T-helper 17 cell (primary cell): Measurements from ENCODE around the gene GSDME. TPM values are rescaled to one million over a fixed set of nuclear protein-coding genes. Genes with fewer than 3 reads are reported as not detected.

Experiments
- ATAC-seq: fragments of 150-1000 bp; cut with Tn5 transposase; 2 replicates; pipeline ENCODE4 v1.10.0; 2021; ENCODE audit warnings: mild to moderate bottlenecking, moderate library complexity
- DNase-seq, 3 donors: peaks; one replicate each; pipeline versions ENCODE4 v3.0.0 to v3.0.0-alpha.2; 2020 to 2021
- H3K9me3 ChIP-seq: one replicate; pipeline ENCODE4 v1.7.0; 2013; ENCODE audit warnings: low read length, mild to moderate bottlenecking; ENCODE audit not compliant: control insufficient read depth, poor library complexity, severe bottlenecking
- H3K27ac Mint-ChIP-seq: one replicate; pipeline ENCODE4 v1.8.0; 2022; ENCODE audit warnings: mild to moderate bottlenecking, moderate library complexity, mixed read lengths
- H3K27me3 Mint-ChIP-seq: one replicate; pipeline ENCODE4 v1.8.0; 2022; ENCODE audit warnings: mixed read lengths
- H3K36me3 Mint-ChIP-seq: one replicate; pipeline ENCODE4 v1.8.0; 2022; ENCODE audit warnings: low read depth, mixed read lengths
- H3K4me1 Mint-ChIP-seq: one replicate; pipeline ENCODE4 v1.8.0; 2022; ENCODE audit warnings: mild to moderate bottlenecking, mixed read lengths
- H3K4me3 Mint-ChIP-seq: one replicate; pipeline ENCODE4 v1.8.0; 2022; ENCODE audit warnings: mild to moderate bottlenecking, moderate library complexity, mixed read lengths
- total RNA-seq, 4 donors: library from RNA in 2 of 4; stranded (reverse) in 2 of 4; gene quantifications; one replicate each; pipeline ENCODE4 v1.2.3 and lab custom pipeline; 2022 to 2026

Gene GSDME
- total RNA-seq, 2 donors from 2014 or later: 0.75 TPM; not detected in 1

DNA sequence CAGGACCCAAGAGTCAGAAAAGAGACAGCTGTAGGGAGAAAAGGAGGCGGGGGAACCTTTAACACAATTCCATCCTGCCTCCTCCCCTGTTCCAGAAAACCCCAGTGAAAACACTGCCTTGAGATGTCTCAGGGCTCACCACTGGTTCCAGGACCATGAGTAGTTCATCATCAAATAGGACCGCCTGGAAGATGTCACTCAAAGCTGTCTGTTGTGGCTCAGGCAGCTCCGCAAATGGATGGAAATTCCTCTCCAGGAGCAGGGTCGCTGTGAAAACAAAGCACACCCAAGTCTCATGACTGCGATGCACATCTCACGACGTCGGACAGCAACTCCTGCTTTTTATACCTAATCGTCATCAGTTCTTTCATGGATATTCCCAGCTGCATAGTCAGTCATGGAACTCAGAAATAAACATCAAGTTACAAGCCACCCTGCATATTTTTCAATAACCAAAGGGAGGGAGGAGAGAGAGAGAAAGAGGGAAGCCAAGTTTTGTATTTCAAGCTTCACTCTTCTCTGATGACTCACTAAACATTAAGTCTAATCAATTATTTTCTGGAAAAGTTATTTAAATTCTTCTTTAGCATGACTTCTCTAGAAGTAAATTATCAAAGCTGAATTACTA is 49.2 kb downstream of the GSDME start:
- H3K9me3 ChIP-seq: no peaks in the 10 kb centered on the region
- Mint-ChIP-seq H3K36me3 (no peaks in the 10 kb centered on the region), H3K27me3 (peaks cover 28% of the 10 kb centered on the region), H3K4me3 (no peak overlapping the region), H3K4me1 (peaks cover 7% of the 10 kb centered on the region), H3K27ac (no peak overlapping the region)
- ATAC-seq (no peak), DNase-seq (no peak)

DNA sequence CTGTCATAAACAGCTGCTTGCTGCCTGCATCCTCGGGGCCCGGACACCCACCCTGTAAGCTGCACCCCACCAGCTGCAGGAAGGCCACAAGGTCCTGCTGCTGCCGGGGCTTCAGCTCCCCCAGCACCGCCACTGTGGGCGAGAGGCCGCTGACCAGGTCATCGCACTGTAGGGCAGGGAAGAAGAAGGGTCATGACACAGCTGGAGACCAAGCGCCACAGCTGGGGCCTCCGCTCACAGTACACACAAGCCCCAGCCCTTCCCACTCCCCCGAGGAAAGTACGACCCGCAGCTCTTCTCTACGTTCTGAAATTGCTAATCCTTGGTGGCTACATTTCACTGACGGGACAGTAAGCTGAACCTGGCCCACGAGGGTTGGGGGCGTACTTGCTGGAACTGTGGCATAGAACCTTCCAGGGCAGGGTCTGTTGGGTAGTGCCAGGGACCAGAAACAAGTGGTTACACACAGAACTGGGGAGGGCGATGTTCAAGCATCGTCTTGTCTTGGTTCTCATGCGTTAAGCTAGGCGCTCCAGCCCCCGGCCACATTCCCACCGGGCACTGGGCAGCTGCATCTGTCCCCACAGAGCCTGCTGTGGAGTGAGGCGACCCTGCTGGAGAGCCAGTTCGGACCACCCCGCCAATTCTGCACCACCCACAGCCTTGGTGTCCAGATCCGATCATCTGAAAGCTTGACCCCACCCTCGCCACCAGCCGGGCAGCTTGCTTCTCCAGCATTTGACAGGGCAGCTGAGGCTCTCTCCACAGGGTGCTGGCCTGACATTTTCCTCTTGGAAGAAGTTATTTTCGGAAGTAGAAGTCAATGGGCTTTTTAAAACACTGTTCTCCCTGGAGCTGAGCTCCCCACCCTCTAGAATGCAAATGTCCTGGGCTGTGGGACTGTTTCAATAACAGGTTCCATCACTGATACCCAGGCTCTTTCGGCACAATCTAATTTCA is 50.8 kb downstream of the GSDME start:
- Mint-ChIP-seq H3K27me3 (peaks cover 15% of the 10 kb centered on the region), H3K36me3 (no peaks in the 10 kb centered on the region), H3K27ac (no peak overlapping the region), H3K4me1 (peaks cover 7% of the 10 kb centered on the region), H3K4me3 (no peak overlapping the region)
- ATAC-seq (no peak), DNase-seq (no peak)
- no peaks in the 10 kb centered on the region for H3K9me3 ChIP-seq

DNA sequence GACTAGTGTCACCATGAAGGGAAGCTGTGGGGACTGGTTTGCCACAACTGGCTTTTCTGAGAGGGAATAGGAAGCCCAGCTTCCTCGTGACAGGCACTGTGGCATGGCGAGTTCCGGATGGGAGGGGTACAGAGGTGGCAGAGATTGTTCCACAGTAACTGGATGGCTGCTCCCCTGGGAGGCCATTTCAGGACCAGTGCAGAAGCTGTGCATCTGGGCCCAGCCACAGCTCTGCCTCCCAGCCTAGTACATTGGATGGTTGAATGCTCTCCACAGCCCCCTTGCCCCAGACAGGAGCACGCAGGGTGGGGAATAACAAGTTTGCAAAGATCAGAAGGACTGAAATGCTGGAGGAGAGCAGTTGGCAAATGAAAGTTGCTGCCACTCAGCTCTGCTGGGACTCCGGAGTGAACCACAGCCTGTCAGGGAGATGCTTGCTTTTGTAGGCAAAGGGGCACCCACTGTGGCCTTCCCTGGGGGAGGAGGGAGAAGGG is 51.8 kb downstream of the GSDME start:
- Mint-ChIP-seq H3K27ac (no peak overlapping the region), H3K36me3 (no peaks in the 10 kb centered on the region), H3K4me3 (no peak overlapping the region), H3K27me3 (peaks cover 15% of the 10 kb centered on the region), H3K4me1 (peaks cover 7% of the 10 kb centered on the region)
- H3K9me3 ChIP-seq: no peaks in the 10 kb centered on the region
- DNase-seq (no peak), ATAC-seq (no peak)

DNA sequence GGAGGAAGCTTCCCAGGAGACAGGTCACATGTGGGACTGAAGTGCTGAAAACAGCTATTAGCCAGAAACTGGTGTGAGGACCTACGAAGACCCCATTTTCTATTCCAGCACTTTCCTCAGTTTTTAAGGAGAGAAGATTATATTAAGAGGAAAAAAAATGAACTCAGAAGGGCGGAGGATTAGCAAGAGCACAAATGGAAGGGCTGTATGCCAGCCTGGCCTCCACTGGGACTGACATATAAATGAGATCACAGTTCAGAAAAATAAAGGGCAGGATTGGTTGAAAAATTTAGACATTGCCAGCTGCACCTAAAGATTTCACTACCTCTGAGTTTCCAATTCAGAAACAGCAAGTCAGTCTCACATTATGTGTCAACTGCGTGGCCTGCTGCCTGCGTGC is 53.0 kb downstream of the GSDME start:
- H3K4me3 Mint-ChIP-seq: no peak overlapping the region
- no peak overlapping the region for H3K27ac Mint-ChIP-seq
- peaks cover 3% of the 10 kb centered on the region for H3K36me3 Mint-ChIP-seq
- ATAC-seq (no peak), DNase-seq (no peak)
- H3K9me3 ChIP-seq: no peaks in the 10 kb centered on the region
- H3K4me1 Mint-ChIP-seq: peaks cover 11% of the 10 kb centered on the region
- peaks cover 6% of the 10 kb centered on the region for H3K27me3 Mint-ChIP-seq

GRCh38 chr7:24703296-24703695 is 54.0 kb downstream of the GSDME start:
- no peak for DNase-seq
- ATAC-seq: no peak
- Mint-ChIP-seq H3K27me3 (no peaks in the 10 kb centered on the region), H3K27ac (no peak overlapping the region), H3K4me3 (no peak overlapping the region), H3K36me3 (peaks cover 3% of the 10 kb centered on the region), H3K4me1 (peaks cover 11% of the 10 kb centered on the region)
- H3K9me3 ChIP-seq: no peaks in the 10 kb centered on the region

GRCh38 chr7:24702755-24703154 is 54.5 kb downstream of the GSDME start:
- ATAC-seq (no peak), DNase-seq (no peak)
- Mint-ChIP-seq H3K4me1 (peaks cover 11% of the 10 kb centered on the region), H3K4me3 (no peak overlapping the region), H3K27me3 (no peaks in the 10 kb centered on the region), H3K36me3 (peaks cover 3% of the 10 kb centered on the region), H3K27ac (no peak overlapping the region)
- H3K9me3 ChIP-seq: no peaks in the 10 kb centered on the region

DNA sequence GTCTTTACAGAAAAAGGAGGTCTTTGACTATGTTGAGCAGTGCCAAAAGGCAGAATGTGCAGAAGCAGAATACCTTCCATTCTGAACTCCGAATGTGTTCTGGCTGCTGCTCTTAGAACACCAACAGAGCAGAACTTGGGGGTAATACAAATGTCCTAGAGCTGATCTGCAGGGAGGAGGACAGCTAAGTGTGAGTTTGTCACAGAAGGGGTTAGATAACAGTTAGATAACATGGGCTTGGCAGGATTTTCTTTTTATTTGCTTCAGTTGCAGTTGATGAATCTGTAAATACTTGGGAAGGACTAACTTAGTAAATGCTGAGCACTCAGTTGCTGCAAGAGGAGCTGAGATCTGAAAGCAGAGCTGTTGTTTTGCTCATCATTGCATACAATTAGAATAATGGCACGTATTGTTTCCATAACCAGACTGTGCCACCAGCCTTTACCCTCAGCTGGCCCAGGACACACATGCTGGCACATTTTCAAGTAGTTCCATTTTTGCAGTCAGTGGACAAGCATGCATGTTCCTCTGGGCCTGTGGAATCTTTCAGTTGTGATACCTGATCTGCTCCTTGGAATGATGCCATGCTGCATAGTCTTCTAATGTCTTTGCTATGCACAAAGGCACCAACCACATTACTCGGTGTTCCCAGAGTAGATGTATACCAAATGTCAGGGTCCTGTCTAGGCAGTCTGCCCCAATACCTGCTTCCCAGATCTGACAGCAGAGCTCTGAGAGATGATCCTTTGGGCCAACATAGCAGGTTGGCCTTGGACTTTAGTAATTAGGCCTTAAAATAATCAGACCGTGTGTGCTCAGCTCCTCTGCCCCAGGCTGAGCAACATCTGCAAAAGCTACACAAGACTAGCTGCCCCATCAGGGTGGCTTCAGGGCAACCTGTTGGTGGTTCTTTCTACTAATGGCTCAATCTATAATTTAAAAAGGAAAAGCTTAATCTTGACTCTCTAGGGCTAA is 55.7 kb downstream of the GSDME start:
- ATAC-seq: no peak
- H3K4me3 Mint-ChIP-seq: no peak overlapping the region
- no peak overlapping the region for H3K27ac Mint-ChIP-seq

GRCh38 chr7:24700521-24701260 is 56.6 kb downstream of the GSDME start:
- DNase-seq (no peak), ATAC-seq (no peak)
- no peak overlapping the region for H3K27ac Mint-ChIP-seq
- no peaks in the 10 kb centered on the region for H3K9me3 ChIP-seq
- peaks cover 9% of the 10 kb centered on the region for H3K4me1 Mint-ChIP-seq
- peaks cover 3% of the 10 kb centered on the region for H3K36me3 Mint-ChIP-seq
- no peaks in the 10 kb centered on the region for H3K27me3 Mint-ChIP-seq
- H3K4me3 Mint-ChIP-seq: no peak overlapping the region

More for the DNA sequence above, 55.7 kb downstream of the GSDME start:
- H3K9me3 ChIP-seq: no peaks in the 10 kb centered on the region
- H3K4me1 Mint-ChIP-seq: peaks cover 9% of the 10 kb centered on the region
- DNase-seq: no peak
- no peaks in the 10 kb centered on the region for H3K27me3 Mint-ChIP-seq
- peaks cover 3% of the 10 kb centered on the region for H3K36me3 Mint-ChIP-seq

- Mint-ChIP-seq H3K4me3 (no peak overlapping the region), H3K27me3 (no peaks in the 10 kb centered on the region), H3K27ac (no peak overlapping the region), H3K4me1 (peaks cover 4% of the 10 kb centered on the region), H3K36me3 (peaks cover 6% of the 10 kb centered on the region)
- DNase-seq (no peak), ATAC-seq (no peak)
- no peaks in the 10 kb centered on the region for H3K9me3 ChIP-seq
Measured at GRCh38 chr7:24698531-24699266, 58.6 kb downstream of the GSDME start.

- H3K4me1 Mint-ChIP-seq: peaks cover 9% of the 10 kb centered on the region
- H3K36me3 Mint-ChIP-seq: peaks cover 8% of the 10 kb centered on the region
- DNase-seq (no peak), ATAC-seq (no peak)
- no peaks in the 10 kb centered on the region for H3K27me3 Mint-ChIP-seq
- no peak overlapping the region for H3K4me3 Mint-ChIP-seq
- H3K27ac Mint-ChIP-seq: no peak overlapping the region
- no peaks in the 10 kb centered on the region for H3K9me3 ChIP-seq
Measured at GRCh38 chr7:24697416-24697815, 59.8 kb downstream of the GSDME start.

GRCh38 chr7:24692592-24692991 is 64.7 kb downstream of the GSDME start:
- Mint-ChIP-seq H3K27me3 (no peaks in the 10 kb centered on the region), H3K27ac (no peak overlapping the region), H3K4me3 (no peak overlapping the region), H3K36me3 (peaks cover 6% of the 10 kb centered on the region), H3K4me1 (peaks cover 5% of the 10 kb centered on the region)
- DNase-seq (no peak), ATAC-seq (no peak)
- H3K9me3 ChIP-seq: no peaks in the 10 kb centered on the region

GRCh38 chr7:24690251-24690650 is 67.0 kb downstream of the GSDME start:
- ATAC-seq (no peak), DNase-seq (no peak)
- H3K36me3 Mint-ChIP-seq: peaks cover 14% of the 10 kb centered on the region
- H3K4me3 Mint-ChIP-seq: peak overlapping the region; percentile 67
- H3K4me1 Mint-ChIP-seq: peaks cover 5% of the 10 kb centered on the region
- H3K27ac Mint-ChIP-seq: no peak overlapping the region
- H3K27me3 Mint-ChIP-seq: no peaks in the 10 kb centered on the region
- H3K9me3 ChIP-seq: no peaks in the 10 kb centered on the region
